Neural crest cell (in vitro differentiated cells): Measurements from ENCODE around the gene HOXD10. TPM values are rescaled to one million over a fixed set of nuclear protein-coding genes. Genes with fewer than 3 reads are reported as not detected.

Experiments used
- DNase-seq: peaks from one replicate; pipeline ENCODE4 v3.0.0; 2021; ENCODE audit warnings: low read depth, mixed read lengths, low spot score
- H3K27ac Mint-ChIP-seq: one replicate; pipeline ENCODE4 v1.8.0; 2021; ENCODE audit warnings: mild to moderate bottlenecking, mixed read lengths; ENCODE audit not compliant: unreplicated experiment
- H3K27me3 Mint-ChIP-seq: 2 replicates; pipeline ENCODE4 v1.8.0; 2021; ENCODE audit warnings: low read depth, mild to moderate bottlenecking, mixed read lengths
- H3K36me3 Mint-ChIP-seq: 2 replicates; pipeline ENCODE4 v1.8.0; 2021; ENCODE audit warnings: low read depth, mild to moderate bottlenecking, mixed read lengths
- H3K4me1 Mint-ChIP-seq: 2 replicates; pipeline ENCODE4 v1.8.0; 2021; ENCODE audit warnings: mixed read lengths
- H3K4me3 Mint-ChIP-seq: one replicate; pipeline ENCODE4 v1.8.0; 2021; ENCODE audit warnings: mild to moderate bottlenecking, mixed read lengths
- H3K9me3 Mint-ChIP-seq: 2 replicates; pipeline ENCODE4 v1.8.0; 2021; ENCODE audit warnings: mixed read lengths
- CTCF ChIP-seq: fragments of 200-600 bp; sonication (generic); conservative IDR thresholded peaks from 2 replicates; pipeline ENCODE4 v1.5.0; 2021; ENCODE audit warnings: antibody characterized with exemption, mild to moderate bottlenecking
- total RNA-seq: library from RNA; stranded (reverse); gene quantifications from 2 replicates; pipeline ENCODE4 v1.2.1, GENCODE V29; 2021

HOXD10 gene
- total RNA-seq, 1 donor from 2014 or later, result not detected

- peaks cover 94% of the 10 kb centered on the region for H3K27me3 Mint-ChIP-seq
- H3K9me3 Mint-ChIP-seq, result no peaks in the 10 kb centered on the region
- H3K36me3 Mint-ChIP-seq, result no peaks in the 10 kb centered on the region
- peak overlapping the region; percentile 14 for H3K4me3 Mint-ChIP-seq
- DNase-seq, result no peak
- H3K4me1 Mint-ChIP-seq, result peaks cover 11% of the 10 kb centered on the region
- H3K27ac Mint-ChIP-seq, result no peak overlapping the region
- TF ChIP-seq CTCF, result no peak
These were observed 18.5 kb downstream of the HOXD10 start for GRCh38 chr2:176135035-176135440.

GRCh38 chr2:176136374-176137251 lies 20.0 kb downstream of the HOXD10 start:
- H3K9me3 Mint-ChIP-seq, result no peaks in the 10 kb centered on the region
- TF ChIP-seq CTCF, result no peak
- H3K36me3 Mint-ChIP-seq, result no peaks in the 10 kb centered on the region
- no peak for DNase-seq
- peaks cover 8% of the 10 kb centered on the region for H3K4me1 Mint-ChIP-seq
- peaks cover 99% of the 10 kb centered on the region for H3K27me3 Mint-ChIP-seq
- no peak overlapping the region for H3K27ac Mint-ChIP-seq
- peak overlapping the region; percentile 83 for H3K4me3 Mint-ChIP-seq

- Mint-ChIP-seq H3K4me1 (peaks cover 7% of the 10 kb centered on the region), H3K27me3 (peaks cover 99% of the 10 kb centered on the region), H3K27ac (no peak overlapping the region), H3K36me3 (no peaks in the 10 kb centered on the region), H3K9me3 (no peaks in the 10 kb centered on the region), H3K4me3 (peak overlapping the region; percentile 74)
- TF ChIP-seq CTCF, result no peak
- DNase-seq, result no peak
These were observed 20.6 kb downstream of the HOXD10 start for GRCh38 chr2:176137252-176137580.

DNA sequence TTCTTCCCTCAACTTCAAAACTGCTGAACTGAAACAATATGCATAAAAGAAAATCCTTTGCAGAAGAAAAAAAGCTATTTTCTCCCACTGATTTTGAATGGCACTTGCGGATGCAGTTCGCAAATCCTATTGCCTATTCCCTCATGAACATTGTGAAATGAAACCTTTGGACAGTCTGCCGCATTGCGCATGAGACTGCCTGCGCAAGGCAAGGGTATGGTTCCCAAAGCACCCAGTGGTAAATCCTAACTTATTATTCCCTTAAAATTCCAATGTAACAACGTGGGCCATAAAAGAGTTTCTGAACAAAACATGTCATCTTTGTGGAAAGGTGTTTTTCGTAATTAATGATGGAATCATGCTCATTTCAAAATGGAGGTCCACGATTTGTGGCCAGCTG lies 21.3 kb downstream of the HOXD10 start:
- no peak for DNase-seq
- peak overlapping the region; percentile 74 for H3K4me3 Mint-ChIP-seq
- peaks cover 99% of the 10 kb centered on the region for H3K27me3 Mint-ChIP-seq
- H3K4me1 Mint-ChIP-seq, result peaks cover 4% of the 10 kb centered on the region
- no peaks in the 10 kb centered on the region for H3K36me3 Mint-ChIP-seq
- H3K9me3 Mint-ChIP-seq, result no peaks in the 10 kb centered on the region
- no peak for TF ChIP-seq CTCF
- H3K27ac Mint-ChIP-seq, result no peak overlapping the region

DNA sequence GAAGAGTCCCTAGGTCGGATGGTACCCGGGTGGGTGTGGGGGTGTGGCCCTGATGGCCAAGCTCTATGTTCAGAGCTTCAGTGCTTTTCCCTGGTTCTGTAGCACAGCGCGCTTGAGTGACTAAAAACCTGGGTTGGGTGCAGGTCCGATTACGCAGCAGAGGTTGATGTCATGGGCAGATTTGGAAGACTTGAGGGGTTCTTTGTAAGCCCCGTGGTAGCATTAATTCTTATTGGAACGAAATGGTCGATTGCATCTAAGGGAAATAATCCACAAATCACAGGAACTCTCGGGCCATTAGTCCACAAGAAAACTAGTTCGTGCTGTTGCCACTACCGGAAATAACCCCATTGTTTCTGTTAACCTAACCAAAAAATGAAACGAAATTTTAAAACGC lies 21.9 kb downstream of the HOXD10 start:
- H3K36me3 Mint-ChIP-seq, result no peaks in the 10 kb centered on the region
- H3K4me1 Mint-ChIP-seq, result peaks cover 4% of the 10 kb centered on the region
- peaks cover 99% of the 10 kb centered on the region for H3K27me3 Mint-ChIP-seq
- no peak for DNase-seq
- H3K4me3 Mint-ChIP-seq, result peak overlapping the region; percentile 9
- no peak for TF ChIP-seq CTCF
- H3K27ac Mint-ChIP-seq, result no peak overlapping the region
- H3K9me3 Mint-ChIP-seq, result no peaks in the 10 kb centered on the region
